Panc1 (cell line): ENCODE results near the gene GFY.

ENCODE experiments used
- CTCF ChIP-seq: fragments of 450-650 bp; IDR thresholded peaks from 2 replicates; pipeline ENCODE4 v1.5.1; 2017; ENCODE audit warnings: mild to moderate bottlenecking
- TCF7L2 ChIP-seq: IDR thresholded peaks from 2 replicates; pipeline ENCODE4 v1.6.1; 2011; ENCODE audit warnings: mild to moderate bottlenecking, low read depth, low read length, inconsistent platforms

DNA sequence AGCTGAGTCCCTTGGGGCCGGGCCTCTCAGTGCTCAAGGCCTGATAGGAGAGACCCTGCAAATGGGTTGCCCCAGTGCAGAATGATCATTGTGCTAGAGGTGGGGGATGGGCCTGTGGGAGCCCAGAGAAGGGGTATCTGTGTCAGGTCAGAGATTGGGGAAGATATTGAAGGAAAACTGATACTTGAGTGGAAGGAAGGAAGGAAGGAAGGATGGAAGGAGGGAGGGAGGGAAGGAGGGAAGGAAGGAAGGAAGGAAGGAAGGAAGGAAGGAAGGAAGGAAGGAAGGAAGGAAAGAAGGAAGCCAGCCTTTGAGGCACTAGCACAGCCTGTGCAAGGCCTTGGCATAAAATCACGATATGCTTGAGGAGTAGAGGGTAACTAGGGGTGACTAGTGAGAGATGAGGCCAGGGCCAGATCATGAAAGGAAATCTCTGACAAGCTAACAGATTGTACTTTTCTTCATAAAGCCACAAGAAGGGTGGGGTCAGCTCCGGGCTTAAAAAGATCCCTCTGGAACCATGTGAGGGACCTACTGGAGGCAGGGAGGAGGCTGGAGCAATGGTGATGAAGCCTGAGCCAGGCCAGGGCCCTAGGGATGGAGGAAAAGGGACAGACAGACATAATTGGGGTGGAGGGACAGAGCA is 13.4 kb upstream of the GFY start:
- TF ChIP-seq CTCF (no peak), TCF7L2 (no peak)
